Mesenteric fat pad (tissue), 1 donor: ENCODE measurements around the gene ZDHHC13. TPM values are rescaled to one million over a fixed set of nuclear protein-coding genes. Genes with fewer than 3 reads are reported as not detected.

ENCODE experiments used
- DNase-seq: peaks from one replicate; pipeline ENCODE4 v3.0.0-alpha.2; 2020; ENCODE audit warnings: low spot score
- long read RNA-seq: library from polyadenylated mRNA; unstranded; transcript quantifications from one replicate; pipeline ENCODE4 v2.0.0, GENCODE V29; 2020
- total RNA-seq: library from RNA; stranded (reverse); fragmentation: NEBNext Ultra II Directional; extraction: Animal tissue kit (Norgen Biotek cat#: 25700); gene quantifications from one replicate; pipeline ENCODE4 v1.2.1, GENCODE V29; 2021
- donor health status: DM: yes; HTN: yes; CAD: no.

ZDHHC13 gene
- 6.5 TPM for total RNA-seq
- long read RNA-seq, transcript ZDHHC13-202 (17 exons, 2,445 nt): major isoform, 7 of 11 reads
- long read RNA-seq, partial matches to known transcripts: 0 of 11 reads
- long read RNA-seq, other reads (novel, unspliced or antisense): 2 of 11 reads

- peak; percentile 96 for DNase-seq
These were observed at the start of gene ZDHHC13 for GRCh38 chr11:19116971-19117759. ZDHHC13 (plus strand) TSS chr11:19117168; CDS start chr11:19117250, 82 bp downstream.

- no peak for DNase-seq
These were observed 45.7 kb upstream of the ZDHHC13 start for GRCh38 chr11:19071255-19071654.

- no peak for DNase-seq
These were observed 44.5 kb upstream of the ZDHHC13 start for GRCh38 chr11:19072464-19072863.

- no peak for DNase-seq
These were observed 43.2 kb upstream of the ZDHHC13 start for GRCh38 chr11:19073454-19074415.

GRCh38 chr11:19075636-19076035 is 41.3 kb upstream of the ZDHHC13 start:
- DNase-seq: no peak

- DNase-seq: no peak
These were observed 40.0 kb upstream of the ZDHHC13 start for GRCh38 chr11:19076744-19077589.

- no peak for DNase-seq
These were observed 39.0 kb upstream of the ZDHHC13 start for GRCh38 chr11:19077965-19078364.

- no peak for DNase-seq
These were observed 37.1 kb upstream of the ZDHHC13 start for GRCh38 chr11:19079643-19080440.

- no peak for DNase-seq
These were observed 36.4 kb upstream of the ZDHHC13 start for GRCh38 chr11:19080579-19080993.

- DNase-seq: no peak
These were observed 33.8 kb upstream of the ZDHHC13 start for GRCh38 chr11:19083166-19083565.

- no peak for DNase-seq
These were observed 32.2 kb upstream of the ZDHHC13 start for GRCh38 chr11:19084661-19085315.

- DNase-seq: no peak
These were observed 29.3 kb upstream of the ZDHHC13 start for GRCh38 chr11:19087658-19088057.

GRCh38 chr11:19088791-19089190 is 28.2 kb upstream of the ZDHHC13 start:
- no peak for DNase-seq

- DNase-seq: no peak
These were observed 27.5 kb upstream of the ZDHHC13 start for GRCh38 chr11:19089421-19089820.

- no peak for DNase-seq
These were observed 25.6 kb upstream of the ZDHHC13 start for GRCh38 chr11:19091366-19091765.

- no peak for DNase-seq
These were observed 24.6 kb upstream of the ZDHHC13 start for GRCh38 chr11:19092342-19092741.

GRCh38 chr11:19092850-19093249 is 24.1 kb upstream of the ZDHHC13 start:
- no peak for DNase-seq

GRCh38 chr11:19093976-19094375 is 23.0 kb upstream of the ZDHHC13 start:
- no peak for DNase-seq

- DNase-seq: no peak
These were observed 22.1 kb upstream of the ZDHHC13 start for GRCh38 chr11:19094859-19095258.

GRCh38 chr11:19099093-19099492 is 17.9 kb upstream of the ZDHHC13 start:
- DNase-seq: no peak
